Stimulated activated CD8-positive, alpha-beta memory T cell treated with anti-CD3 and anti-CD28 coated beads, Interleukin-4, amount 100 ng/mL, for 48 hours (primary cell): ENCODE measurements around the gene MAN1A1.

ENCODE experiments used
- DNase-seq: peaks from one replicate; pipeline ENCODE4 v3.0.0-alpha.2; 2020

The MAN1A1 gene

GRCh38 chr6:119132261-119132981, 217.1 kb downstream of the MAN1A1 start:
- no peak for DNase-seq

- no peak for DNase-seq
Measured at GRCh38 chr6:119129968-119130484, 219.5 kb downstream of the MAN1A1 start.

GRCh38 chr6:119129148-119129967, 220.2 kb downstream of the MAN1A1 start:
- DNase-seq = no peak

GRCh38 chr6:119128252-119128912, 221.2 kb downstream of the MAN1A1 start:
- DNase-seq = no peak

GRCh38 chr6:119127627-119128026, 221.9 kb downstream of the MAN1A1 start:
- DNase-seq = no peak
